Cerebellar nuclear complex (tissue), 1 donor: ENCODE data around the gene ADIG.
"Not testable (repeated sequence)": the region's sequence is repeated elsewhere in the genome, so short reads cannot be mapped to it uniquely, and the experiment has no call there.

Experiments used
- DNase-seq, 2 experiments: peaks; one replicate each; lab custom pipeline; 2025; lab: John Stamatoyannopoulos, UW

Gene ADIG

DNA sequence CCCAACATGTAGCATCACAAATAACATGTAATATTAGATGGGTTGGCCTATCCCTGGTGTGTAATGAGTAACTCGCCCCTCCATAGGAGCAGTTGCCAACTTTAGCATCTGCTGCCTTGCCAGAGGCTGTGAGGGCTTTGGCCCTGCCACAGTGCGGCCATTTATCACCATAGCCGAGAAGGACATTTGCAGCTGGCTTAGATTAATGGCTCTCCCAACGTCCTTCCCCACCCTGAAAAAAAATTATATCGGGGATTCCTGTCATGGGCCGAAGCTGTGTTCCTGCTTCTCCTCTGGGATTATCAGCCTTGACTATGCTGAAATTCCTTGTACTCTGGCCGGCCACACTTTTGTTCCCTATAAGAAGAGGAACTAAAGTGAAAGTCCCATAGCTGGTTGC is 7.6 kb upstream of the ADIG start:
- DNase-seq = no peak

DNA sequence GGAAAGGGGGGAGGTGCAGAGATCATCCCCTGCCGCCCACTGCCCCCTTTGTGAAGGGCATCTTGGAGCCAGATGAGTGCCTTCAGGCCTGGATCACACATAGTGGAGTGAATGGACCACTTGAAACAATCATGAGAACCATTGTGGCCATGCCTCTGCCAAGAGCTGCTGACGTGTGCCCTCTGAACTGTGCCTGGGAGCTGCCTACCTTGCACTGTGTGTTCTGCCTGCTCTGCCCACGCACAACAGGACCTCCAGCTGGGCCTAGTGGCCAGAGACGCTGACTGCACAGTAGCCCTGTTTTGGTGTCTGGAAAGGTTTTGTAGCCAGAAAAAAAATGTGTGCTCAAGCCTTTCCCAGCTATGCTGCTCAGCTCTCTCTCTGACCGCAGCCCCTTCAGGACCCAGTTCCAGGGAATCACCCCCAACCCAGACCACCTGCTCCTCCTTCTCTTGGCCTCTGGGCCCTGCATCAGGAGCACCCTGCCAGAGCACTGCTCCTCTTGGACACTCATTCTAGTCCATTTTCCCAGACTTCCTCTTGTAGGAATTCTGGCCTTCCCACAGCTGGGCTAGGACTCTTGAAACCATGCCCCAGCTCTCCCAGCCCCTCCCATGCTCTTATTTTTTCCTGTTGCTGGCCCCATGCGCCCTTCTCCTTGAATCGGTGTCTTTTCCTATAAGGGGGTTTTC is 1.6 kb upstream of the ADIG start:
- no peak for DNase-seq

GRCh38 chr20:38579921-38580320 is 1.1 kb upstream of the ADIG start:
- DNase-seq = no peak

DNA sequence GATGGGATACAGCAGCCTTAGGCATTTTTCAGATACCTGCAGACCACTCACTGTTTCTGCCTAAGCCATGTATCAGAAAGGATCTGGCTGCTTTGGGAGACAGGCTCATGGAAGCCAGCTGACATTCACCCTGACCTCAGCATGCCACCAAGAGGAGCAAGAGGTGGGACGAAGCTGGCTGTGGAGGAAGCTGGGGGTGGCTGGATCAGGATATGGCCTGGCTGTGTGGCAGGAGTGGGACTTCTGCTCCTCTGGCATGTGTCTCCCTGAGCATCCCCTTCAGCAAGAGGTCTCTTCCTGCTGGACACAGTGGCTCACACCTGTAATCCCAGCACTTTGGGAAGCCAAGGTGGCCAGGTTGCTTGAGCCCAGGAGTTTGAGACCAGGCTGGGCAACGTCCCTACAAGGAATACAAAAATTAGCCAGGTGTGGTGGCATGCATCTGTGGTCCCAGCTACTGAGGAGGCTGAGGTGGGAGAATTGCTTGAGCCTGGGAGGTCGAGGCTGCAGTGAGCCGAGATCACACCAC is 897 bp downstream of the ADIG start:
- DNase-seq = no peak

GRCh38 chr20:38583306-38583705 is 2.3 kb downstream of the ADIG start:
- no peak for DNase-seq

DNA sequence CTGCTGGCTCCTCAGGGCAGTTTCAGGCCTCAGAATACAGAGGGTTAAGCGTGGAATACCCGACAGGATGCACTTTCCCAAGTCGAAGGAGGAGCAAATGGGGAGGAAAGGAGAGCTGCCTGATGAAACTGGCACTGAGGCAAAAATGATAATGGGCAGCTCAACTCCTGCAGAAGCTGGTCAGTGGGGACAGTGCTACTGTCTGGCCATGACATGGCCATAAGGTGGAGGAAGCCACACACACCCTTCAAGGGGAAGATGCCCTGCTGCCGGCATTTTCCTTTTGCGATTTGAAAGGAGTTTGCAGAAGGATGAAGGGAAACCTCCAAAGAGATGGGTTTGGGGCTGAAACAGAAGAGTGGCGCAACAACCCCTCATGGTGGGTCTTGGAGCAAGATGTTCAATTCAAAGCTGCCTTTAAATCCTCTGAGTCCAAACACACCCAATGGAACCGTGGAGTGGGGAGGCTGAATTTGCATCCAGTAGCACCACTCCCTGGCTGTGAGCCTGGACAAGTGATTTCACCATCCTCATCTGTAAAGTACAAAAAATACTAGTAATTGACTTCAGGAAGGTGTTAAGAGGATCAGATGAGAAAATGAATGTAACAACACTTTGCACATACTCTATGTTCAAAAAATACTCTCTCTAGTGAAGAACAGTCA is 3.2 kb downstream of the ADIG start:
- DNase-seq = no peak

DNA sequence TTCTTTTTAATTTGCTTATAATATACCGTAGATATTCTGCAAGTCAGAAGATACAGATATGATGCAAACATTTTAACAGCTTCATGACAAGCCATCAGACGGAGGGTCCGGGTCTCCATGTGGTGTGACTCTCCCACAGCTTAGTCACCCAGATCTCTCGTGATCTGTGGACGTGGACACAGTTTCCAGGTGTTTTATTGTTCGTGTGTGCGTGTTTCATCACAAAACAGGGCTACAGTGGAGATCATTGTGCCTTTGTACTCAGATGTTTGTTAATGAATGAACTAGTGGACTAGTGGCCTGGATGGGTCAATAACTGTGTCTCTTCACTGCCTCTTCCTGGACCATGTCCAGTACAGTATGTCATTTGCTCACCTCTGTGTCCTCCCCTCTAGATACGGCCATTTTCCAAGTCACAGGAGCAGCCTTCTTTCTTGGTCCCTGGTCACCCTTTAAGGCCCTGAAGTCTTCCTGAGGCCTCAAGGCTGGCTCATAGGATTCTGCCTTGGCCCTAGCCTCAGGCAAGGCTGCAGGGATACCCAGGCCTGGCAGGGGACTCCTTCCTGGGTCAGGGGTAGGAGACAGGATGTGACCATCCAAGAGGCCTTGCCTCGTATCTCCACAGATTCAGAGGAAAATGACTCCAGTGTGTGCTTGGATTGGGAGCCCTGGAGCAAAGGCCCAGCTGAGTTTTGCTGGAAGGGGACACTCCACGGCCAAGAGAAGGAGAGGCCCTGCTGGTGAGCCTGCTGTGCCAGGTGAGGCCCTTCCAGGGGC is 4.6 kb downstream of the ADIG start:
- no peak for DNase-seq

DNA sequence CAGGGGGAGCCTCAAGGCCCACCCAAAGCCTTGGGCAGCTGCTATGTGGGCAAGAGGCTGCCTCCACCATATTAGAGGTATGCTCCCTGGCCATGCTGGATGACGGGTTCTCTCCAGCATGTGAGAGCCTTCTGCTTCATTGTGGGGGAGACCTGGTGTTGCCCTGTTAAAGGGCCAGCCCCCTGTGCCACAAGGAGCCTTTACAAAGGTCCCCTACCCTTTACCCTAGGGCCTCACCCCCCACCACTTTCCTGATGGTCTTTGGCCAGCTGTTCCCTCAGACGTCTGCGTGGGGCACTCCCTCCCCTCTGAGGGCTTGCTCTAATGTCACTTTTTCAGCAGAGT is 5.2 kb downstream of the ADIG start:
- DNase-seq = no peak

GRCh38 chr20:38588303-38588702 is 7.3 kb downstream of the ADIG start:
- DNase-seq = no peak

DNA sequence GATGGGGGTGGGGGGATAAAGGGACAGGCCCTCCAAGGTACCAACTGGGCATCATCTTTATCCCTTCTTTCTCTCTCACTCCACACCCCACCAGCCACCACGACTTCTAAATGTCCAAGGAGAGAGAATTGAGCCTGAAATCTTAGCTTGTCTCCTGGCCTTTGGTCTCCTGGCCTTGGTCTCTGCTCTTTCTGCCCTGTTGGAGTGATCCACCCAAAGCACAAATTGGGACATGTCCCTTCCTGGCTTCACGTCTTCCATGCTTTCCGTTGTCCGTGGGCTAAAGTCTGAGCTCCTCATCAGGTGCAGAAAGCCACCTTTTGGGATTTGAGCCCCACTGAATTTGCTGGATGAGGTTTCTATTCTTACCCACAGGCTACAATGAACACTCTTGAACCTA is 8.4 kb downstream of the ADIG start:
- no peak for DNase-seq

DNA sequence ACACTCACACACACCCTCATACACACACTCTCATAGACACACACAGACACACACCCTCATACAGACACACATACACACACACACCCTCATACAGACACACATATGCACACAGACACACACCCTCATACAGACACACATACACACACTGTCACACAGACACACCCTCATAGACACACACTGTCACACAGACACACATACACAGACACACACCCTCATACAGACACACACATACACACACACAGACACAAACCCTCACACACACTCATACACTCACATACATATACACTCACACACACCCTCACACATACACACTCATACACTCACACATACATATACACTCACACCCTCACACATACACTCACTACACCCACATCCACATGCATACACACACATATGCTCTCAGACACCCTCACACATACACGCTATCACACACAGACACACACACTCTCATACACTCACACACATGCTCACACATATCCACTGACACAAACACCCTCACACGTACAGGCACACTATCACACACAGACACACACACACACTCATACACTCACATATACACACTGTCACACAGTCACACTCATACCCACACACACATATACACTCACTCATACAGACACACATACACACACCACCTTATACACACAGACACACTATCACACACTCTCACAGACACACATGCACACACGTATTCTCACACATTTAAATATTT is 9.1 kb downstream of the ADIG start:
- no peak for DNase-seq

- DNase-seq = no peak
Observed at GRCh38 chr20:38590676-38591473, 9.9 kb downstream of the ADIG start.

- DNase-seq = no peak
Observed at GRCh38 chr20:38591474-38592410, 10.7 kb downstream of the ADIG start.

- not testable (repeated sequence) for DNase-seq
Observed at GRCh38 chr20:38592411-38592790, 11.4 kb downstream of the ADIG start.

- not testable (repeated sequence) for DNase-seq
Observed at GRCh38 chr20:38594281-38594680, 13.3 kb downstream of the ADIG start.

DNA sequence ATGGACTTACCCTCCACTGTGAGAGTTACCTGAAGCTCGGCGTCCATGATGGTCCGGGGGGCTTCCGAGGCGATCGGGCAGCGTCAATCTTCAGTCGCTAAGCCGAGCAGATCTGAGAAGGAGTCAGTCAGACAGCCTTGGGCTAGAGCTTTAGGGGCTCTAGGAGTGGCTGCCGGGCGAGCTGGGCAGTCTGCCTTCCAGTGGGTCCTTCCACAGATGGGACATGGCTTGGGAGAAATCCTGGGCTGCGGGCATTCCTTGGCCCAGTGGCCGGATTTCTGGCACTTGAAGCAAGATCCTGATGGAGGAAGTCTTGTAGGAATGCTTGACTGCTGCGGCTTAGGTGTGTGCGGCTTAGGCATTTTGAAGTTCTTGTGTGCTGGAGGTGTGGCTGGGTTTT is 14.9 kb downstream of the ADIG start:
- DNase-seq = not testable (repeated sequence)

DNA sequence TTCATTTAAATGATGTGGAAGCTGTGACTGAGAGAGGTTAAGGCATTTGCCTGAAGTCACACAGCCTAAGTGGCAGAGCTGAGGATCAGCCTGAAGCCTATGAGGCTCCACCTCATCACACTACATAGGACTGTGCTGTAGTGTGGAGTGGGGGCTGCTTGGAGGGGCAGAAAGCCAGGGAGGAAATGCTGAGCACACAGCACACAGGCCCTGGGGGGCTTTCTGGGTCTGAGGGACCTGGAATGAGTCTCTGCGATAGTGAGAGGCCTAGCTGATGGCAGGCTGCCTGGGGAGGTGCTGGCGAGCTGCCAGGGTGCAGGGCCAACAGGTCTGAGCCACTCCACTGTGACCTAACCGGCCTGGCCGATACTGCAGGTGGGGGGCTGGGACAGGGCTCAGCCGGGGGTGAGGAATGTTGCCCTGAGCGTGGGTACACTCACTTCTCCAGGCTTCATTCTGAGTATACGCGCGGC is 18.4 kb downstream of the ADIG start:
- DNase-seq = no peak

DNA sequence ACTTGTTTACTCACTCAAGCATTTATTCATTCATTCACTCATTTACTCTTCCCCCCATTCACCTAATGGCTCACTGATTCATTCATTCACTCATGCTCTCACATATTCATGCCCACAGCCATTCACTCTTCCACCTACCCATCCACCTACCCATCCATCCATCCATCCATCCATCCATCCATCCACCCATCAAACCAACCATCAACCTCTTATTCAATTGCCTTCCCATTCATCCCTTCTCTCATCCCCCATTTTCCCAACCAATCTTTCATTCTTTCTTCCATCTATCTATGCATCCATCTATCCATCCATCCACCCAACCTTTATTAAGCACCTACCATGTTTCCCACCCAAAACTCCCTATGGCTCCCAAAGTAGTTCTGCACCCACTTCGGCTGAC is 19.1 kb downstream of the ADIG start:
- no peak for DNase-seq

GRCh38 chr20:38601216-38602184 is 20.5 kb downstream of the ADIG start, which contains the start of gene ARHGAP40:
Gene ARHGAP40, plus strand, starts transcription at chr20:38601809.
- DNase-seq = no peak
